BE2C (cell line): ENCODE results near the gene RTN4RL1.

Experiments
- DNase-seq: peaks from one replicate; pipeline ENCODE4 v3.0.0-alpha.2; 2020
- H3K27me3 ChIP-seq: fragments of 250-450 bp; sonication (Bioruptor Pico); 2 replicates; pipeline ENCODE4 v1.5.1; 2020; ENCODE audit warnings: mild to moderate bottlenecking
- H3K36me3 ChIP-seq: fragments of 250-450 bp; sonication (Bioruptor Pico); 2 replicates; pipeline ENCODE4 v1.5.1; 2020; ENCODE audit warnings: mild to moderate bottlenecking
- H3K4me1 ChIP-seq: fragments of 250-450 bp; sonication (Bioruptor Pico); 2 replicates; pipeline ENCODE4 v1.5.1; 2020
- H3K4me3 ChIP-seq: 2 replicates; pipeline ENCODE4 v1.5.1; 2011; ENCODE audit warnings: low read depth, low read length
- H3K9me3 ChIP-seq: fragments of 250-450 bp; sonication (Bioruptor Pico); 2 replicates; pipeline ENCODE4 v1.5.1; 2020
- TF ChIP-seq, protein P1 (sequence below): IDR thresholded peaks from 2 replicates; pipeline ENCODE4 v1.5.1; 2012; ENCODE audit warnings: mild to moderate bottlenecking, low read depth, low read length

The RTN4RL1 gene

DNA sequence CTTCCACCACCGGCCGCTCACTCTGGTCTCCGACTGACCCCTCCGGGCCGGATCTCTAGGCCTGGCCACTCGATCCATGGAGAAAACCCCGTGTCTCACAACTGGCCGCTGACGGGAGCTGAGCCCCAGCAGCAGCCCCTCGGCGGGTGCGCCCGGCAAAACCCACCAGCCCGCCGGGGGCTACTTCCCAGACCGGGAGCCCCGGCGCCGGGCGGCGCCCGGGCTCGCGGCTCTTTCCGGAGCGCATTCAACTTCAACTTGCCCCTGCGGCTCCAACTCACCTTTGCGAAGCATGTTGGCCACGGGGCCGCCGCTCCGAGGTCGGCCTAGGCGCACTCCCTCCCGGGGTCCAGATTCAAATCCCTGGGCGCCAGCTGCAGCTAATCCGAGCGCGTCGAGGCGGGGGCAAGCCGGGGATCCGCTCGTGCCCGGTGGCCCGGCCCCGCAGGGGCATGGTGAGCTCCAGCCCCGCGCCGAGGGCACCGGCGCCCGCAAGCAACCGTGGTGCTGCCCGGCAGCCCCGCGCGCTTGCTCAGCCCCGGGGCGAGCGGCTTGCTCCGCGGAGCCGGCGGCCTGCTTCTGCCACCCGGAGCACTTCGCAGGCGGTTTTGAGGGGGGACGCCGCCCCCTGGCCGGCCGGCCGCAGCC lies 438 bp downstream of the RTN4RL1 start:
- TF ChIP-seq, protein P1, sequence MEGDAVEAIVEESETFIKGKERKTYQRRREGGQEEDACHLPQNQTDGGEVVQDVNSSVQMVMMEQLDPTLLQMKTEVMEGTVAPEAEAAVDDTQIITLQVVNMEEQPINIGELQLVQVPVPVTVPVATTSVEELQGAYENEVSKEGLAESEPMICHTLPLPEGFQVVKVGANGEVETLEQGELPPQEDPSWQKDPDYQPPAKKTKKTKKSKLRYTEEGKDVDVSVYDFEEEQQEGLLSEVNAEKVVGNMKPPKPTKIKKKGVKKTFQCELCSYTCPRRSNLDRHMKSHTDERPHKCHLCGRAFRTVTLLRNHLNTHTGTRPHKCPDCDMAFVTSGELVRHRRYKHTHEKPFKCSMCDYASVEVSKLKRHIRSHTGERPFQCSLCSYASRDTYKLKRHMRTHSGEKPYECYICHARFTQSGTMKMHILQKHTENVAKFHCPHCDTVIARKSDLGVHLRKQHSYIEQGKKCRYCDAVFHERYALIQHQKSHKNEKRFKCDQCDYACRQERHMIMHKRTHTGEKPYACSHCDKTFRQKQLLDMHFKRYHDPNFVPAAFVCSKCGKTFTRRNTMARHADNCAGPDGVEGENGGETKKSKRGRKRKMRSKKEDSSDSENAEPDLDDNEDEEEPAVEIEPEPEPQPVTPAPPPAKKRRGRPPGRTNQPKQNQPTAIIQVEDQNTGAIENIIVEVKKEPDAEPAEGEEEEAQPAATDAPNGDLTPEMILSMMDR = no peak
- no peak overlapping the region for H3K4me3 ChIP-seq
- peaks cover 23% of the 10 kb centered on the region for H3K27me3 ChIP-seq
- peaks cover 6% of the 10 kb centered on the region; the same call in 1 of the 2 replicates for H3K4me1 ChIP-seq
- no peaks in the 10 kb centered on the region for H3K36me3 ChIP-seq
- no peak for DNase-seq
- H3K9me3 ChIP-seq = no peaks in the 10 kb centered on the region

DNA sequence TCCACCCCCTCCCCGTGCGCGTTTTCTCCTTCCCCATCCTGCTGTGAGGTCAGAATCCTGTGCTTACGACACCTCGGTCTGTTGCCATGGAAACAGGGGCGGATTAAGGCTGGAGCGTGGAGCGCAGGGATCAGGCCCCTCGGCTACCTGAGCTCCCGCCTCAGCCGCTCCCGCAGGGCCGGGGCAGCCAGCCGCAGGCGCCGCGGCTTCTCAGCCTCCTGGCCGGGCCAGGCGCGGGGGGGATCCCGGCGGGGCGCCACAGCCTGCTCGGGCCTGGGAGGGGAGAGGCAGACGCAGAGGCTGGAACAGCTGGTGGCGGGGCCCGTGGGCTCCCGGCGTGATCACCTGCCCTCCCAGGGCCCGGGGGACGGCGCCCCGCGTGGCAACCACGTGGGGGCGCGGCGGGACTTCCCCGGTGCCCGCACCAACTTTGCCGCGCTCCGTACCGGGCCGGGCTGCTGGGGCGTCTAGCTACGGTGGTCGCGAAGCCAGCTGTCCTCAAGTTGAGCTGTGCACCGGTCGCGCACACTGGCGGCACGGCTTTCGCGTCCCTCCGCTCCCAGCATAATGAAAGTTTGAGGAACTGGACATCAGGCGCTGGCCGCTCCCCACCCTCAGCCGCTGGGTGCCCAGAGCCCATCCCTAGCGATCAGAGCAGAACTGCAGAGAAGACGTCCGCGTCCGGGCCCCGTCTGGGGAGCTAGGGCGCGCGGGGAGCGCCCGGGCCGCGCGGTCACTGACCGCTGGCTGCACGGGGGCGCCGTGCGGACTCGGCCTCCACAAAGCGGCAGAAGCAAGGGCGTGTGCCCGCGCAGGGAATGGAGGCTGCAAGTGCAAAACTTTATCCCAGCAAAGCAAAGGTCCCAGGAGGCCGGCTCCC lies 1.2 kb downstream of the RTN4RL1 start:
- Histone ChIP-seq H3K27me3 (peaks cover 23% of the 10 kb centered on the region), H3K36me3 (no peaks in the 10 kb centered on the region), H3K4me3 (no peak overlapping the region), H3K4me1 (peaks cover 6% of the 10 kb centered on the region; the same call in 1 of the 2 replicates), H3K9me3 (no peaks in the 10 kb centered on the region)
- no peak for DNase-seq
- TF ChIP-seq, protein P1 = no peak

DNA sequence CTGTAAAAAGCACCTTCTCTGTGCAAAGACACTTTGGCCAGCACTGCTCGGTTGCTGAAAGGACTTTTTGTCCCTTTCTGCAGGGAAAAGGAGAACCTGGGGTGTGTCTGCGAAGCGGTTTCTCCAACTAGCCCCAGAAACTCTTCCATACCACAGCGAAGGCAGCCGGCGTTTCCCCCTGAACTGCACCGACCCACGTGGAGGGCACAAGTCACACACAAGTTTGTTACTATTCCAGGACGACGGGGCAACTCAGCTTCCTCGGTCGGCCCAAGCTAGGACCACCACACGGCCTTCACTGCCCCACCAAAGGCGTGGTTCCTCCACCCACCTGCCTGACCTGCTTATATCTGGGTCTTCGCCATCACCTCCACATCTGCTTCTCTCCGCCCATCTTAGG lies 1.9 kb downstream of the RTN4RL1 start:
- TF ChIP-seq, protein P1 = no peak
- H3K36me3 ChIP-seq = no peaks in the 10 kb centered on the region
- peaks cover 23% of the 10 kb centered on the region for H3K27me3 ChIP-seq
- H3K9me3 ChIP-seq = no peaks in the 10 kb centered on the region
- H3K4me3 ChIP-seq = no peak overlapping the region
- no peak for DNase-seq
- H3K4me1 ChIP-seq = peaks cover 1% of the 10 kb centered on the region; the same call in 1 of the 2 replicates

DNA sequence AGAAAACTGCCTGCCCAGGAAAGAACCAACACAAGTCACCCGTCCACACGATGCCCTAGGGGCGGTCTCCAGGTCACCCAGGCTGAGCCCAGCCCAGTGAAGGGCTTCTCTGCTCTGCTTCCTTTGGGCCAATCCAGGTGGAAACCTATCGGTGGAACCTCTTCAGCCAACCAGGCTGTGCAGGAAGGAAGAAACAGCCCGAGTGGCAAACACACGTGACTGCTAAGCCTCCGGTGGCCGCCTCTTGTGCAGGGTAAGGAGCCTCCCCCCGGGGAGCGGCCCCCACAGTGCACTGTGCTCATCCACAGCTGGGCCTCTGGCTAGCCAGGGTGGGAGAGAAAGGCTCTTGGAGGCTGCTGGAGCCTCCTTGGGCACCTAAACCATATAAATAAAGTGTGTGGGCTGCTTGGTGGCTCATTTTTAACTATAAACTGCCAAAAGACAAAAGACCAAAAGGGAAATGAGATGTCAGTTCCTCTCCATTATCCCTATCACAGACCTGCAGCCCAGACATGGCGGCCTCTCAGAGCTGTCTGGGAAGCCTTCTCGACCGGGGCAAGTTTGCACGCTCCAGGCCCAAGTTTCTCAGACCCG lies 2.4 kb downstream of the RTN4RL1 start:
- H3K4me3 ChIP-seq = no peak overlapping the region
- no peak for DNase-seq
- TF ChIP-seq, protein P1 = no peak
- H3K36me3 ChIP-seq = no peaks in the 10 kb centered on the region
- H3K27me3 ChIP-seq = peaks cover 23% of the 10 kb centered on the region
- no peaks in the 10 kb centered on the region for H3K9me3 ChIP-seq
- H3K4me1 ChIP-seq = no peaks in the 10 kb centered on the region

DNA sequence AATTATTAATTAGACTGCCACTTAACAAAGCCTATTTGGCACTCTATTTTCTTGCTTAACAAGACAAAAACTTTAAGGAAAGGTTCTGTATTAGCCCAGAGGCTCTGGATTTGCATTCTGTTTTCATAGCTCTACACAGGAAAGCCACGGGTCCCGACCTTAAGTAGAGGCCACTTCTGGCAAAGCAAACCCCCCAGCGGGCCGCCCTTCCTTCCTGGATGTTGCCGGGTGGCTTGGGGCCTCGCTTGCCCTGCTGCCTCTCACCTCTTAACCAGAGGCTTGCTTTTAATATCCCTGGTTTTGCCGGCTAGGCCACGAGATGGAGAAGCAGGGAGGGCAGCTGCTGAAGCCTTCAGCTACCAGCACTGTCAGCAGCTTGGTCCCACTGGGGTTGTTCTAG lies 4.4 kb downstream of the RTN4RL1 start:
- Histone ChIP-seq H3K36me3 (no peaks in the 10 kb centered on the region), H3K4me1 (no peaks in the 10 kb centered on the region), H3K4me3 (no peak overlapping the region), H3K9me3 (no peaks in the 10 kb centered on the region), H3K27me3 (peaks cover 21% of the 10 kb centered on the region)
- TF ChIP-seq, protein P1 = no peak
- no peak for DNase-seq

DNA sequence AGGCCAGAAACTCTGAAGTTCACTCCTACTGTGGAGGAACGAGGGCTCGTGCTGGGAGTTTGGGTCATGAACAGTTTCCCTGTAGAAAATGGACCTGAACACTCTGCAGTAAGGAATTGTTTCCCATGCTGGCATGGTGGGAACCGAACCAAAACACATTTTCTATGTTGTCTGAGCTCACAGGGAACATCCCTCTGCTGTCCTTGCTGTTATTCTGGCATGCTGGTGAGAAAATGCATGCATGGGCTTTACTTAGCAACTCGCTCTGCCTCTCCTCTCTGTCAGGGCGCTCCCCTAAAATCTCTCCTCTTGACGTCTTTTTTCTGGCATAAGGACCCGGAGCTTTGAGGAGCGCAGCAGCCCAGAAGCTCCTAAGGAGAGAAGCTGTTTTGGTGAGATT lies 5.4 kb downstream of the RTN4RL1 start:
- H3K9me3 ChIP-seq = no peaks in the 10 kb centered on the region
- peaks cover 11% of the 10 kb centered on the region for H3K27me3 ChIP-seq
- no peaks in the 10 kb centered on the region for H3K4me1 ChIP-seq
- TF ChIP-seq, protein P1 = no peak
- no peaks in the 10 kb centered on the region for H3K36me3 ChIP-seq
- no peak for DNase-seq
- H3K4me3 ChIP-seq = no peak overlapping the region
